Stimulated activated CD8-positive, alpha-beta memory T cell treated with anti-CD3 and anti-CD28 coated beads, Interleukin-7, amount 100 ng/mL, for 48 hours (primary cell): ENCODE measurements around the gene SNRPD3.
A peak's percentile ranks its signal among the peaks of the same experiment; 100 is the strongest.
"Not testable (repeated sequence)": the region's sequence is repeated elsewhere in the genome, so short reads cannot be mapped to it uniquely, and the experiment has no call there.

ENCODE experiments used
- DNase-seq, 2 donors: peaks; one replicate each; pipeline ENCODE4 v3.0.0-alpha.2; 2020; ENCODE audit warnings: low read depth in 1 of 2; ENCODE audit errors: extremely low read depth in 1 of 2

SNRPD3 gene

DNA sequence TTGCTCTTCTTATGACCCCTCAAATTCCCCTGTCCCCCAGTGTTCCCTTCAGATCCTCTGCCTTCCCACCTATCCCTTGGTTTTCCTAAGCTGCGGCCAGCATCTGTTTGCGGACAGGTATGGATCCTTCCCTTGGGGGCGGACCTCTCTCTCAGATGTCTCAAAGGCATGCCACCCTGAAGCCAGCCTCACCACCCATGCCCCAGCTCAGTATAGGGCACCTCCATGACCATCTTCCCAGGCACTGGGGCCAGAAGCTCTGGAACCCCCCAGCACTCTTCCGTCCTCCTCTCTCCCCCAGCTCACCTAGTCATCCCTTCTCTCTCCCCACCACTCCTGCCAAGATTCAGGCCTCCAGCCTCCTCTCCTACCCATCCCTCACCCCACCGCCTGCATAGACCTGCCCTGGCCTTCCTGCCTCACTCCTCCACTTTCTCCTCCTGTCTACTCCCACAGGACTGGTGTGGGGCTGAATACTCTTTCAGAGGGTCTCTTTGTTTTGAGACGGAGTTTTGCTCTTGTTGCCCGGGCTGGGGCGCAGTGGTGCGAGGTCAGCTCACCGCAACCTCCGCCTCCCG lies 34.9 kb downstream of the SNRPD3 start:
- DNase-seq: no peak

DNA sequence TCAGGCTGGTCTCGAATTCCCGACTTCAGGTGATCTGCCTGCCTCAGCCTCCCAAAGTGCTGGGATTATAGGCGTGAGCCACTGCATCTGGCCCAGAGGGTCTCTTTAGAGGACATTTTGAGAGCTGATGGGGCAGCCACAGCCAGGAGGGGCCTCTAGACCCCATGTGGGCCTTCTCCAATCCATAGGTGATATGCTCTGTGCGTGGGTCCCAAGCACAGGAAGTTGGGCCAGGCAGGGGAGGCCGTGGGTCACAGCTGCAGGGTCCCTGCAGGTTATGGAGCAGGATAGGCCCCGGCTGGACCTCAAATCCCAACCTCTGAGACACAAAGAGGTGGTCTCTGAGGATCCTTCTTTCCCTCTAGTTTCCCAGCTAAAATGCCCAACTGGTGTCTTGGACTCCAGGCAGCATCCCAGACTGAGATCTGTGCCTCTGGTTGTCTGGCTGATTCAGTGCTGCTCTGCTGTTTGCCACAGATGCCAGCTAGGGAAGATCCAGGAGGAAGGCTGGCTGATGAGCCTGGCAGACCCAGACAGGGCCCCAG lies 35.6 kb downstream of the SNRPD3 start:
- DNase-seq: no peak

DNA sequence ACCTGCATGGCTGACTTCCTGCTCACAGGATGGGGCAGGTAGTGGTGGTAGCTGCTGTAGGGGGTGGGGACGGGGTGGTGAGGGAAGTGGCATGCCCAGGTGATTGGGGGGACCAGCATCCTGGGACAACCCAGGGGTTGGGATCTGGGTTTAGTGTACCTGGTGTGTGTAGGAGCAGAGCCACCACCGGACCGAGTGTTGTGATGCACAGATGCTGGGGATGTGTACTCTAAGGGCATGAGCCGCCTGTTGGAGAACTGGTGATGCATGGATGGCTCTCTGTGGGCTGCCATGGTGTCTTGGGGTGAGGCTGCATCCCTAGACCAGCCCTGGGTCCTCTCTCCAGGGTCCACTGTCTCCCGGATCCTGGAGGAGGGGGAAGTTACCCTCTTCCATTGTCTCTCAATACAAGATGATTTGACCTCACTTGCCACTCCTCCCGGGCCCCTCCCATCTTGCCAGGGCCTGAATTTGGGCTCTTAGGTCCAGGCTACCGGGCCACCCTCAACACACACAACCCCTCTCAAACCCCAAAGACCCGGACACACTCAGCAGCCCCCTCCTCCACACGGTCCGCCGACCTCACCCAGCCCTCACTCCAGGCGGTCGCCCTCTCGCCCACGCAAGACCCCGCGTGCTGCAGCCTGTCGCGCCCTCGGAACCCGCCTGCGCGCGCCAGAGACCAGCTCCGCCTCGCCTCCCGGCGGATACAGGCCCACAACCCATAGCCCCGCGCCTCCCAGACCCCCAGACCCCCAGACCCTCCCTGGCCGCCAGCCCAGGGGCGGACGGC lies 36.5 kb downstream of the SNRPD3 start:
- no peak for DNase-seq

DNA sequence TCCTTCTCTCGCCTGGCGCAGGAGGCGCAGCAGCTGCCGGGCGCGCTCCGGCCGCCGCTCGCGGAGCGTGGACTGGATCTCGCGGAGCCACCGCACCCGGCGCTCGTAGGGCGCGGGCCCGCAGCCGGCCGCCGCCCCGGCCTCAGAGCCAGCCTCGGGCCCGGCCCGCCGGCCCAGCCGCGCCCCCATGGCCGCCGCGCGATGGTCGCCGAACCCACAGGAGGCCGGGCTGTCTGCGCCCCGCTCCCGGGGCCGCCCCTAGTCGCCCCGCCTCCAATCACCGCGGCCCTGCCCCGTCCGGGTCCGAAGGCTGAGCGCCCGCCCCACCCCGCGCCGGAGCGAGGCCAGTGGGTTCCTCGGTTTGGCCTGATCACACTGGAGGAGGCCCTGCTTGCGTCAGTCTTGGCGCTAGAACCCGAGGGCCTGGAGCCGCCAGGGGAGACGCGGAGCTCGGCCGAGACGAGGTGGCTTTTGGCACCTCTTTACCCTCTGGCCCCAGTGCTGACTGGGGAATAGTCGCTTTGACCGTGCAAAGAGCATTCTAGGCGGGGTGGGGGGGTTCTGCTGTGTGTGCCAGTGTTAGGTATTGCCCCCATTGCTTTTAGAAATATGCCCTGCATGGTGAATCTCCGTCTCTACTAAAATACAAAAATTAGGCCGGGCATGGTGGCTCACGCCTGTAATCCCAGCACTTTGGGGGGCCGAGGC lies 37.2 kb downstream of the SNRPD3 start, which contains the start of gene LRRC75B:
LRRC75B (minus strand) TSS at position 223 of the 708 bp plus-strand sequence; CDS start at position 189, 34 bp downstream.
- peak in 1 of 2 donors; percentile 37 for DNase-seq

DNA sequence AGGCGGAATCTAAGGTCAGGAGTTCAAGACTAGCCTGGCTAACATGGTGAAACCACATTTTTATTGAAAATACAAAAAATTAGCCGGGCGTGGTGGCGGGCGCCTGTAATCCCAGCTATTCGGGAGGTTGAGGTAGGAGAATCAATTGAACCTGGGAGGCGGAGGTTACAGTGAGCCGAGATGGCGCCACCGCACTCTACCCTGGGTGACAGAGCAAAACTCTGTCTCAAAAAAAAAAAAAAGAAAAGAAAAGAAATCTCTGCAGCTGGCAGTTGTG lies 37.7 kb downstream of the SNRPD3 start:
- DNase-seq: not testable (repeated sequence)

DNA sequence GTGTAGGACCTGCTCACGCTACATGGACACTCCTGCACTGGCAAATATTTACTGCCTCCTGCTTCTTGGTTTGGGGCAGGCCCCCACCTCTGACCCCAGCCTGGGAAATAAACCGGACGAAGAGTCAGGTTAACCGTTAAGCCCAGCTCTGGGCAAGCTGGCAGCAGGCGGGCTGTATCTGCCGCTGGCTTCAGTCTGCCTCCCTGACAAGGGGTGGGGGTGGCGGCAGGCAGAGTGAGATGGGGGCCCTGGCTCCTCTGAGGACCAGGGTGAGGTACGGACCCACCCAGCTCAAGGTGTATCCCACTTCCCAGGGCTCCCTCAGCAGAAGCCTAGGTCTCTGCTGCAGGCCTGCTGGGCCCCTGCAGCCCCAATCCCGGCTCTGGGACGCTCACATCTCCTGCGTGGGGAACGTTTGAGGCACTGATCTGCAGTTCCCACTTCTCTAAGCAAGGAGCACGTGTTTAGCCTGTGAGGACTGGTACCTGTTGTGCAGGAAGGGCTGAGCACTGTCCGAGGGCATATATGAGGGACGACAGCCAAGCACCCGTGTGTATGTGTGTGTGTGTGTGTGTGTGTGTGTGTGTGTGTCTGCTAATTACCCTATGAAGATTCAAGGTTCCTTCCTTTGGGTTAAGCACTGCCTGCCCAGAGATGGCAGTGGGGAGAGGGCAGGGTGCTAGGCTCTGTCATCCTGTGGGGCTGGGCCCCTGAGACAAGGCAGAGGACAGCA lies 38.2 kb downstream of the SNRPD3 start:
- no peak for DNase-seq

DNA sequence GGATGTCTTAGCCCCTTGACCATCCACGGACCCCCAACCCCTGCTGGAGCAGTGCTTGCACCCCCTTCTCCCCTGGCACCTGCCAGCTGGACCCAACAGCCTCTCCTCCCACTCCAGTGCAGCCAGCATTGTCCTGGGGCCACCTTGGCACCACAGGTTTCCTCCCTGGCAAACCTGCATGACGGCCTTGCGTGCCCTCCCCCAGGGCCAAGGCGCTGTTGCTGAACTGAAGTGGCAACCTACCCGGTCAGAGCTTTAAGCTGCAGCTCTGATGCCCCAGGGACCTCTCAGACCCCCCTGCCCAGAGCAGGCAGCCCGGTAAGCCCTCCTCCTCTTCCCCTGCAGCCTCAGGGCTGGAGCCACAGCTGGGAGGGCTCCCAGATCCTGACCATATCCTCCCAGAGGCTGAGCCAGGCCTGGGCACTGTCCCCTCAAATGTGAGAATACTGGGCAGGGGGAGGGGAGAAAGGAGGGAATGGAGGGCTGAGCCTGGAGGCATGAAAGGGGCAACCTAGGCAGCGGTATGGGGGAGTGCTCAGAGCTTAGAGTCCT lies 38.8 kb downstream of the SNRPD3 start:
- no peak for DNase-seq

DNA sequence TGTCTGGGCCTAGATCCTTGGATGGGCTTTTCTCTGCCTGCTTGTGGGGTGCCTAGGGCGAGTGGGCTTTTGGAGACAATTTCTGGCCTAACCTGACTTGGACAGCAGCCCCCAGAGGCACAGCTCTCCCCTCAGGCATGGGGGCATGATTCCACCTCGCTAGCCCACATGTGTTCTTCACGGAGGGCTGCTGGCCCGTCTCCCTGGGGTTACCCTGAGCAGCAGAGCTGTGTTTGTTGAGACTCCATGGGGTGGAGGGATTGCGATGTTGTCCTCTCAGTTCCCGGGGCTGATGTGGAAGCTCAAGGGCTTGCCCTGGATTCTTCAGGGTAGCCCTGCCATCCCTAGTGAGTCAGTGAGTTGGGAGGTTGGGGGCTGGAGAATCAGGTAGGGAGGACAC lies 39.4 kb downstream of the SNRPD3 start:
- DNase-seq: no peak

DNA sequence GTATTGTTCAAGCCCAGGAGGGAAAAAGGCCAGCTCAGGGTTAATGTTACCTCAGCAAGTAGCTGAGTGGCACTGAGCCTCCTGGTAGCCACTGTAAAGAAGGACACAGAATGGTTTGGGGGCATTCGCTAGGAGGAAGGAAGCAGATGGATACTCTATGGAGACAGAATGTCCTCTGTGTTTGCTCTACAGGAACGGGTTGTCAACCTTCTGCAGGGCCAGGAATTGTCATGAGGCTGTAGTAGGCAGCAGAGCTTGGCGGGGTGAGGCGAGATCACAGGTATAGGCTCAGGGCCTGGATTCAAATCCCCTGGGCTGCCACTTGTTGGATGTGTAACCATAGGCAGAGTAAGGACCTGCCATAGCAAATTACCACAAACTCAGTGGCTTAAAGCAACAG lies 40.1 kb downstream of the SNRPD3 start:
- DNase-seq: no peak

DNA sequence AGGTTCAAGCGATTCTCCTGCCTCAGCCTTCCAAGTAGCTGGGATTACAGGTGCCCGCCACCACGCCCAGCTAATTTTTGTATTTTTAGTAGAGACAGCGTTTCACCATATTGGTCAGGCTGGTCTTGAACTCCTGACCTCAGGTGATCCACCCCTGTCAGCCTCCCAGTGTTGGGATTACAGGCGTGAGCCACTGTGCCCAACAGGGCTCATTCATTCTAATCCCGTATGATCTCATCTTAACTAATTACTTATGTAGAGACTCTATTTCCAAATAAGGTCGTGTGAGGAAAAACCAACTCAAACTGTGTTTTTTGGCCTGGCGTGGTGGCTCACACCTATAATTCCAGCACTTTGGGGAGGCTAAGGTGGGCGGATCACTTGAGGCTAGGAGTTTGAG lies 41.3 kb downstream of the SNRPD3 start:
- not testable (repeated sequence) for DNase-seq

DNA sequence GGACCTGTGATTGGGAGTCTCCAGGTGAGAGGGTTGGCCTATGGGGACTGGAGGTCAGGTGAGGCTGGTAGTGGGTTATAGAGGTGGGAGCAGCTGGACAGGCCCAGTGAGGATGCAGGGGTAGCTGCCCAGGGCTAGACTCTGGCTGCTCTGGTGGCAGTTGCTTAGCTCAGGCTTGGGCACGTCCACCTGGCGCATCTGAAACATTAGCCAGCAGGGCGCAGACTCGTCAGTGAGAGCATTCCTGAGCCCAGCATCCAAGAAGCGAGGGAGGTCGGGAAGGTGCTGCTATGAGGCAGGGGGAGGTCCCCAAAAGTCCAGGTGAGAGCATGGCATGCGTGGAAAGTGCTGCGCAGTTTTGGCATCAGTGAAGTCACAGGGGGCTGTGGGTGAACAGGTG lies 43.7 kb downstream of the SNRPD3 start:
- DNase-seq: no peak

DNA sequence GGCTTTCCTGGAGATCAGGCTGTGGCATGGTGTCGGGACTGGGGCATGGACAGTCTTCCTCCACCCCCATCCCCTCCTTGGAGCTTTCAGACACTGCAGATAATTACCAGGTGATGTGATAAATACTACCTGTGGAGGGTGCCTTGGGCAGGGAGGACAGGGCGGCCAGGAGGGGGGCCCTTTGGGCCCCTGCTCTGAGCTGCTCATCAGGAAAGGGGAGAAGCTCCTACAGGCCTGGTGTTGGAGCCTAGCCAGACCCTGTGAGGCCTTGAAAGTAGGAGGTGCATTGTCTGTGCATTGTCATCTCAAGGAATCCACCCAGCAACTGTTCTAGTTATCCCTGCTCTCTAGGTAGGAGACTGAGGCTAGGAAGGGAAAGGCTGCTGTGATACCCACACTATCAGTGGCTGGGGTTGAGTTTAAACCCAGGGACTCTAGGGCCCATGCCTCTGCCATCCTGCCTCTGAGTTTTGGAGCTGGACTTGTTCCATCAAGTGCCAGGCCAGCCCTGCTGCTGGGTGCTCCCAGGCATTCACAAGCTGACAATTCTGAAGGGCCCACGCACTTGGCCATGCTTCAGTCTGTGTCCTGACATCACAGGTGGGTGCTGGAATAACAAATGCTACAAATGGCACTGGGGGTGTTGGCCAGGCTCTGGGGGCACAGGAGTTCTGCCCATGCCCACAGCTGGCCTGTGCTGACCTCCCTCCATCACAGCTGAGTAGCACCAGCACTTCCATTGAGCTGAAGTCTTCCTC lies 44.3 kb downstream of the SNRPD3 start:
- DNase-seq: not testable (repeated sequence)

DNA sequence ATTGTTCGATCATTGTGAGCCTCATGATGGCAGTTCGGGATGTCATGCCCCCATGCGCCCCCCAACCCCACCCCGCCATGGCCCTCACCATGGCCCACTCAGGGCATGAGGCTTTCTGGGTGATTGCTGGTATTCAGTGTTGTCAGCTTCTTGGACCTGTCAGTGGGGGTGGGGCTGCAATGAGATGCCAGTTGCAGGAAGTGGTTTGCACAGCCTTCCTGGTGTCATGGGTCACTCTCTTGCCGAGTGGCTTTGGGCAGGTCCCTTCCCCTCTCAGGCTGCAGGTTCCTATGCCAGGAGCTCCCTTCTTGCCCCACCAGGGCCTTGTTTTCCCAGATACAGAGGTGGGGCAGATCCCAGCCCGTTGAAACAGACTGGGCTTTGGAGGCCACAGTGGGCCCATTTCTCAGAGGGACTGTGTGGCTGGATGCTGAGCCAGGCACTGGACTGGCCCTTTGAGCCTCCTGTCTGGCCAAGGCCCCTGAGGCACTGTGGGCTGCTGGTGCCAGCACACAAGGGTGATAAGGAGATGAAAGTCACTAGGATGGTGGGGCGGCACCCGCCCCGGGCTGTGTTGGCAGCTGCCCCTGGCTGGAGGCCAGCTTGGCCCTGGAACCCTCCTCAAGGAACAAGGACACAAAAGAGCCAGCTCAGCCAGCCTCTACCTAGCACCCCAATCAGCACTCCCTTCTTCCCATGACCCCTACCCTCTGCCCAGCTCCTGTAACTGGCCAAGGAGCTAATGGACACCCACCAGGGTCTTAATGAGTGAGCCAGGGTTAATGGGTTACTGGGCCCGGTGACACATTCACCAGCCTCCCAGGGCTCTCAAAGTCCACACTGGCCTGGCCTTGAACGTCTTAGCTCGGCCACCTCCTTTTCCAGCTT lies 45.7 kb downstream of the SNRPD3 start:
- no peak for DNase-seq

DNA sequence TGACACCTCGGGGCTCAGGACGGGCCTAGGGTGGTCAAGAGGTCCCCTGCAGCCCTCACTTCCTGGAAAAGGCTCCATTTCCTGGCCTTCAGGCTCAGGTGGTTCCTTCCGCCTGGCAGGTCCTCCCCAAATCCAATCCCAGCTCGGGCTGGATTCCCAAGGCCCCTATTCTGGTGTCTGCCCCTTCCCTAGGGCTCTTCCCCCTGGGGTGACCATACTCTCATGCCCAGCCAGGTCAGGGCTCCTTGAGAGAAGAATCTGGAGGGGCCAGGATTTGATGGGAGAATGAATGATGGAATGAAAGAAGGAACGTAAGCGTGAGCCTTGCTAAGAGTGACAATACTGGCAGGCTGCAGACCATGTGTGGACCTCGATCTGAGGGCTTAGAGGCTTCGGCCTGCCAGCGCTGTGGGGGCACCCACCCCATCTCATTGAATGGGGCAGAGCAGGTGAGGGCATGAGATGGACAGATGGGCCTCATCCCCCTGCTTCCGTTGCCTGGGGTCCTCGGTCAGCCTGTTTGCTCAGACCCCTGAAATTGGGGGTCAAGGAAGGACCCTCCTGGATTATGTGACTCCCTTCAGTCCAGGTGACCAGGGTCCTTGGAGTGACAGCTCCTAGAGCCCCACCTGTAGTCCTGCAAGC lies 46.4 kb downstream of the SNRPD3 start:
- DNase-seq: not testable (repeated sequence)

DNA sequence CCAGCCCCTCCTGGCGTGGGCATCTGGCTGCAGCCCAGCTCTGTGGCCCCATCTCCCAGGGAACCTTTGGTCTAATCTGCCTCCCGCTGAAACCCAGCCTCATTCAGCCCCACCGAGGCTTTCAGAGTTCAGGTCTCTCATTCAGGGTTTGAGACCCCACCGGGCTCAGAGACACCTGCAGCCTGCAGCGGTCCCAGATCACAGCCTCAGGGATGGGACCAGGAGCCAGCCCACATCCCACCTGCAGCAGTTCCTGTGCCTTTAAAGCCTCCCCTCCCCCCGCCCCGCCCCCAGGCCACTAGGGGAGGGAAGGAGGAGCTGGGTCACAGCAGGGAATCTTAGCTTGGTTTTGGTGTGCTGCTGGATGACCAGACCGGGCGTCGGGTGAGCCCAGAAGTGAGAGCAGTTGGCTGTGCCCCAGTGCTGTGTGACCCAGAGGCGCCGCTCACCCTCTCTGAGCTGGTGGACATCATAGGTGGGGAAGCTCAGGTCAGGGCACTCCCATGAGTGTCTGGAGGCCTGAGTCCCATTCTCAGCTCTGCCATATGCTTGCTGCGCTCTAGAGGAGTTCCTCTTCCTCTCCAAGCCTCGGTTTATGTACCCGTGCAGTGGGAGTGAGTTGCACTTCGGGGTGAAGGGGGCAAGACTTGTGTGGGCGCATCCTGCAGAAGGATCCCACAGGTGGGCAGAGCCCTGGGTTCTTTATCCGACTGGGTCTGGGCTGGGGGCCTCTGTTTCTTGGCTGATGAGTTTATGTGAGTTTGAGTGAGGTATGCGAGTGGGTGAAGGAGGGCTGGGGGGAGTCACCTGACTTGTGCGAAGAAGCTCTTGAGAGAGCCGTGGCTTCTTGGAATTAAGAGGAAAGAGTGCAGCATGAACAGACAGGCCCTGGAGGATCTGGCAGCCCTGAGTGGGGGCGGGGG lies 47.3 kb downstream of the SNRPD3 start, which contains the start of gene GGT1:
GGT1 (plus strand) TSS at position 347 of the 923 bp plus-strand sequence. CDS start 7,889 bp downstream, outside the sequence.
- not testable (repeated sequence) for DNase-seq

DNA sequence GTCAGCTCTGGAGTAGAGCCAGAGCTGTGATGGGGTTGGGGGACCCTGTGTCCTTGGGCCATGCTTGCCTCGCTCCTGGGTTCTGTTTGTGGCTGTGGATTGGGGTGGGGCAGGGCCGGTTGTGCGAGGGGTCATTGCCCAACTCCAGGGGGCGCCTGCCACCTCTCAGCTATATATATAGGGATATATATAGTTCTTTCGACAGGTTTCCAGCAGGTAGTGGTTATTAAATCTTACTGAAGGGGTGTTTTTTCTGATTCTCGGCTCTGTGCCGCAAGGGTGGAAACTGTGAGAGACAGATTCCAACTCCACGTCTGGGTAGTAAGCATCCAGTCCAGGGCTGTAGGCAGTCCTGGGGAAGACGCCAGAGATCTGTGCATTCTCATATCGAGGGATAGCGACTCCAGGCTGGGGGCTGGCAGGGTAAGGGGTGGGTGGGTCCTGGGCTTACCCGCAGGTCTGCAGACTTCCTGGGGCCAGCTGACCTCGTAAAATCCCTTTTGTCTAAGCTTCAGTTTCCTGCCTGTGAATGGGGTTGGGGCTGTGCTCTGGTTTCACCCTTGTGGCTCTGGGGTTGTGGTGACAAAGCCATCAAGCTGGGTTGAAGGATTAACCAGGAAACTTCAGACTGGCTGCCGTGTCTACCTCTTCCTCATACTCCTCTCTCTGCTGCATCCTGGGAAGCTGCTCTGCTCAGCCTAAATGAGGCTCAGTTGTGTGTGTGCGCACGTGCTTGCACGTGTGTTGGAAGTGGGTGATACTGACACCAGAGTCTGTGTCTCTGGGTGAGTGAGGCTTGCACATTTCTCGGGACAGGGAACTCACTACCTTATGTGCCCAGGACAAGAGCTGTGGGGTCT lies 48.2 kb downstream of the SNRPD3 start:
- DNase-seq: not testable (repeated sequence)
